Lung (tissue), 12 donors: ENCODE results near the gene GABRR1. TPM values are rescaled to one million over a fixed set of nuclear protein-coding genes. Genes with fewer than 3 reads are reported as not detected.

Experiments used
- ATAC-seq: fragments of 200-7000 bp; cut with Tn5 transposase; one replicate; pipeline ENCODE4 v1.9.1; 2020; ENCODE audit warnings: moderate number of reproducible peaks; ENCODE audit not compliant: insufficient read depth, low FRiP score
- DNase-seq, 3 donors: peaks; one replicate each; pipeline ENCODE4 v3.0.0-alpha.2; 2013 to 2017
- H3K27ac ChIP-seq, 2 donors: one replicate each; pipeline ENCODE4 v1.5.1; 2013; ENCODE audit warnings: mild to moderate bottlenecking in 2 of 2, moderate library complexity in 2 of 2, control low read depth in 1 of 2, inconsistent platforms in 1 of 2, low read depth in 1 of 2, low read length in 1 of 2
- H3K27me3 ChIP-seq, 3 donors: one replicate each; pipeline ENCODE4 v1.5.1; 2013; ENCODE audit warnings: low read length in 2 of 3; ENCODE audit not compliant: control insufficient read depth in 3 of 3, insufficient read depth in 3 of 3
- H3K36me3 ChIP-seq, 4 donors: one replicate each; pipeline ENCODE4 v1.5.1; 2013; ENCODE audit warnings: low read length in 4 of 4, mild to moderate bottlenecking in 1 of 4, moderate library complexity in 1 of 4; ENCODE audit not compliant: control insufficient read depth in 4 of 4, insufficient read depth in 4 of 4
- H3K4me1 ChIP-seq, 5 donors: one replicate each; pipeline ENCODE4 v1.5.1; 2013; ENCODE audit warnings: low read length in 5 of 5, mild to moderate bottlenecking in 2 of 5, moderate library complexity in 1 of 5; ENCODE audit not compliant: control insufficient read depth in 5 of 5, insufficient read depth in 5 of 5
- H3K4me3 ChIP-seq: one replicate; pipeline ENCODE4 v1.5.1; 2013; ENCODE audit warnings: mild to moderate bottlenecking, control low read depth, moderate library complexity
- H3K9ac ChIP-seq, 2 donors: one replicate each; pipeline ENCODE4 v1.5.1; 2013; ENCODE audit warnings: low read length in 2 of 2, control low read depth in 1 of 2; ENCODE audit not compliant: insufficient read depth in 1 of 2
- H3K9me3 ChIP-seq, 4 donors: one replicate each; pipeline ENCODE4 v1.5.1; 2013; ENCODE audit warnings: low read length in 3 of 4, mild to moderate bottlenecking in 1 of 4, moderate library complexity in 1 of 4; ENCODE audit not compliant: control insufficient read depth in 4 of 4, insufficient read depth in 3 of 4
- WGBS, 2 donors: extraction: QIAGEN DNeasy Blood & Tissue Kit; methylation state at CpG; one replicate each; pipeline ENCODE4 v1.1.7; 2013; 5-methylcytosine and 5-hydroxymethylcytosine counted together
- polyA plus RNA-seq, 2 donors: library from polyadenylated mRNA; stranded (reverse); fragments of 200-250 nt; gene quantifications; one replicate each; pipeline ENCODE4 v1.2.1, GENCODE V29; 2013
- total RNA-seq, 2 donors: library from RNA; depleted of rRNA in 1 of 2; stranded (reverse); fragments of >200 nt in 1 of 2; gene quantifications; one replicate each; pipeline ENCODE4 v1.2.1, GENCODE V29; 2014 to 2021
- TF ChIP-seq, protein P1 (sequence below): IDR thresholded peaks from 2 replicates; pipeline ENCODE4 v1.5.1; 2012; ENCODE audit warnings: mild to moderate bottlenecking; ENCODE audit errors: control extremely low read depth, extremely low read depth
- donor health status: control.
- donor health status: control.
- donor health status: Bipolar disorder and iron deficiency.
- donor health status: healthy.
- donor health status: DM: yes; HTN: yes; CAD: no.

GABRR1 gene
- total and polyA plus RNA-seq, 4 donors: not detected

DNA sequence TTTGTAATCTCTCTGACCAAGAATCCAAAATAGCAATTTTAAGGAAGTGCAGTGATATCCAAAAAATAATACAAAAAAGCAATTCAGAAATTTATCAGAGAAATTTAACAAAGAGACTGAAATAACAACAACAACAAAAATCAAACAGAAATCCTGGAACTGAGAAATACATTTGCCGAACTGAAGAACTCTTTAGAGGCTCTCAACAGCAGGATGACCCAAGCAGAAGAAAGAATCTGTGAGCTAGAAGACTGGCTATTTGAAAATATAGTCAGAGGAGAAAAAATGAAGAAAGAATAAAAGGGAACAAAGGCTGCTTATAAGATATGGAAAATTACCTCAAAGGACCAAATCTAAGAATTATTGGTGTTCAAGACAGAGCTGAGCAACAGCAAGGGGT is 22.6 kb downstream of the GABRR1 start:
- H3K9ac ChIP-seq: no peak overlapping the region
- 91 to 97% methylated on average over 1 of the region's 1 CpG for WGBS, 2 donors
- H3K27me3 ChIP-seq: no peaks in the 10 kb centered on the region
- peaks cover 0 to 9% (median 4%) of the 10 kb centered on the region in 4 donors for H3K9me3 ChIP-seq
- no peak overlapping the region for H3K27ac ChIP-seq
- ATAC-seq (no peak), DNase-seq (no peak)
- H3K36me3 ChIP-seq: no peaks in the 10 kb centered on the region
- no peaks in the 10 kb centered on the region for H3K4me1 ChIP-seq
- no peak overlapping the region for H3K4me3 ChIP-seq
- TF ChIP-seq, protein P1, sequence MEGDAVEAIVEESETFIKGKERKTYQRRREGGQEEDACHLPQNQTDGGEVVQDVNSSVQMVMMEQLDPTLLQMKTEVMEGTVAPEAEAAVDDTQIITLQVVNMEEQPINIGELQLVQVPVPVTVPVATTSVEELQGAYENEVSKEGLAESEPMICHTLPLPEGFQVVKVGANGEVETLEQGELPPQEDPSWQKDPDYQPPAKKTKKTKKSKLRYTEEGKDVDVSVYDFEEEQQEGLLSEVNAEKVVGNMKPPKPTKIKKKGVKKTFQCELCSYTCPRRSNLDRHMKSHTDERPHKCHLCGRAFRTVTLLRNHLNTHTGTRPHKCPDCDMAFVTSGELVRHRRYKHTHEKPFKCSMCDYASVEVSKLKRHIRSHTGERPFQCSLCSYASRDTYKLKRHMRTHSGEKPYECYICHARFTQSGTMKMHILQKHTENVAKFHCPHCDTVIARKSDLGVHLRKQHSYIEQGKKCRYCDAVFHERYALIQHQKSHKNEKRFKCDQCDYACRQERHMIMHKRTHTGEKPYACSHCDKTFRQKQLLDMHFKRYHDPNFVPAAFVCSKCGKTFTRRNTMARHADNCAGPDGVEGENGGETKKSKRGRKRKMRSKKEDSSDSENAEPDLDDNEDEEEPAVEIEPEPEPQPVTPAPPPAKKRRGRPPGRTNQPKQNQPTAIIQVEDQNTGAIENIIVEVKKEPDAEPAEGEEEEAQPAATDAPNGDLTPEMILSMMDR: no peak

DNA sequence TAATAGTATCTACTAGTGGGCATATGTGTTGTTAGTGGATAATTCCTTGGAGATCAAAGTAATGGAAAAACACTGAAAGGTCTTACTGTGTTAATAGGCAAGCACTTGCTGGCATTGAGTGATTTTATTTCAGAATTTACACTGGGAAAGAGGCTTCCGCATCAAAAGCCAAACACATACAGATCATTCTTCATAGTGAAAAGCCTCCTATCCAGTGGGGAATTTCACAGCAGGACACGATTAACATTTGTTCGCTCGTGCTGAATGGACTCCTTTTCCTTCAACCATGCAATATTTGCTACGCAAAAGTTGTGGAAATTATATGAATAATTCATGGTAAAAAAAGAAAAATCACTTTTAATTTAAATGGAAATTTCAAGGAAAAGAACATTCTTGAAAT is 26.4 kb downstream of the GABRR1 start:
- Histone ChIP-seq H3K27ac (no peak overlapping the region), H3K27me3 (no peaks in the 10 kb centered on the region), H3K4me3 (no peak overlapping the region), H3K9me3 (peaks cover 0 to 9% (median 5%) of the 10 kb centered on the region in 4 donors), H3K9ac (no peak overlapping the region), H3K4me1 (peaks cover 0 to 2% (median 0%) of the 10 kb centered on the region in 5 donors), H3K36me3 (no peaks in the 10 kb centered on the region)
- WGBS, 2 donors: 69 to 88% methylated on average over 5 of the region's 5 CpGs
- DNase-seq (no peak), ATAC-seq (no peak)
- TF ChIP-seq, protein P1: no peak

DNA sequence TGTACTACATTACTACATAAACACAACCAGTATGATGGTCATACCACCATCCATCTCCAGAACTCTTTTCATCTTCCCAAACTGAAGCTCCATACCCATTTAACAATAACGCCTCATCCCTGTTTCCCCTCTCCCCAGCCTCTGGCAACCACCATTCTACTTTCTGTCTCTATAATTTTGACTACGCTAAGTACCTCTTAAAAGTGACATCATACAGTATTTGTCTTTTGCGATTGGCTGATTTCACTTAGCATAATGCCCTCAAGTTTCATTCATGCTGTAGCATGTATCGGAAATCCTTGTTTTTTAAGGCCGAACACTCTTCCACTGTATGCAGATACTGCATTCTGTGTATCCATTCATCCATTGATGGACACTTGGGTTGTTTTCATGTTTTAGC is 29.7 kb downstream of the GABRR1 start:
- 95 to 98% methylated on average over 5 of the region's 5 CpGs for WGBS, 2 donors
- ATAC-seq (no peak), DNase-seq (no peak)
- no peak overlapping the region for H3K27ac ChIP-seq
- no peak overlapping the region for H3K4me3 ChIP-seq
- TF ChIP-seq, protein P1: no peak
- H3K9ac ChIP-seq: no peak overlapping the region
- no peaks in the 10 kb centered on the region for H3K36me3 ChIP-seq
- H3K4me1 ChIP-seq: peaks cover 0 to 2% (median 0%) of the 10 kb centered on the region in 5 donors
- peaks cover 0 to 2% (median 0%) of the 10 kb centered on the region in 4 donors for H3K9me3 ChIP-seq
- no peaks in the 10 kb centered on the region for H3K27me3 ChIP-seq

DNA sequence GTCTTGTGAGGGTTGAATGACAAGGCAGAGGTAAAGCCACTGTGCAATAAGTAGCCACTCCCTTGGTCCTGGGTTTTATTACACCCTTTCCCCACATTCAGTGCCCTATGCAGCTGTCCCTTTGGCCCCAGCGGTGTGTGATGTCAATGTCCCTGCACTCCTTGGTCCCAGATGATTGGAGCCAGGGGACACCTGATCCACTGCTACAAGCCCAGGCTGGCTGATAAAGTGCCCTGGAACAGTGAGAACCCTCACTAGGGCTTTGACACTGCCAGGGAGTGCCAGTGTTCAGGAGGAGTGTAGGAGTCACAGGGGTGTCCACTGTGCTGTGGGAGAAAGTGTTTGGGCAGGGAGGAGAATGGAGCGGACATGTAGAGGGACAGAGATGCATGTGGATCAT is 30.4 kb downstream of the GABRR1 start:
- Histone ChIP-seq H3K9me3 (peaks cover 0 to 2% (median 0%) of the 10 kb centered on the region in 4 donors), H3K27me3 (no peaks in the 10 kb centered on the region), H3K36me3 (no peaks in the 10 kb centered on the region), H3K27ac (no peak overlapping the region), H3K4me3 (no peak overlapping the region), H3K9ac (no peak overlapping the region), H3K4me1 (peaks cover 0 to 2% (median 0%) of the 10 kb centered on the region in 5 donors)
- no peak for ATAC-seq
- 94 to 98% methylated on average over 2 of the region's 2 CpGs for WGBS, 2 donors
- no peak for DNase-seq
- TF ChIP-seq, protein P1: no peak
